A549 (cell line): ENCODE data around the gene MACF1. TPM values are rescaled to one million over a fixed set of nuclear protein-coding genes. Genes with fewer than 3 reads are reported as not detected.

Source experiments
- ATAC-seq, 2 experiments: fragments of 200-7000 bp in 1 of 2; fragments of >200 bp in 1 of 2; cut with Nextera tagmentation in 1 of 2; cut with Tn5 transposase in 1 of 2; 3 replicates each; pipeline versions ENCODE4 v1.8.0 to v1.9.1; 2018 to 2020; ENCODE audit warnings: mild to moderate bottlenecking in 1 of 2, moderate library complexity in 1 of 2
- CTCF ChIA-PET: fragments of 300-600 bp; sonication (Branson Sonifier 250); formaldehyde crosslinking; extraction: SDS; loops from one replicate; lab custom pipeline; 2021; ENCODE audit warnings: antibody characterized with exemption, inconsistent platforms; lab: Yijun Ruan, JAX
- POLR2A ChIA-PET: fragments of 350-600 bp; formaldehyde crosslinking; extraction: SDS; loops from one replicate; lab custom pipeline; 2021; ENCODE audit warnings: antibody characterized with exemption, inconsistent platforms; lab: Yijun Ruan, JAX
- DNase-seq, 2 experiments: peaks; one replicate each; pipeline versions ENCODE4 v3.0.0 to v3.0.0-alpha.2; 2011 to 2016; ENCODE audit warnings: low read depth in 1 of 2, low spot score in 1 of 2
- FAIRE-seq: peaks from 2 replicates; lab custom pipeline; 2011; peaks lifted over from hg19 to GRCh38; lab: Jason Lieb, UNC
- H3K27ac ChIP-seq, 2 experiments: fragments of >200 bp; sonication (Bioruptor Twin); formaldehyde crosslinking; 3 replicates each; pipeline ENCODE4 v1.5.1; 2016 to 2017
- H3K4me1 ChIP-seq: fragments of >200 bp; sonication (Bioruptor Twin); formaldehyde crosslinking; 3 replicates; pipeline ENCODE4 v1.6.1; 2016
- H3K4me2 ChIP-seq: fragments of >200 bp; sonication (Bioruptor Twin); formaldehyde crosslinking; 3 replicates; pipeline ENCODE4 v1.6.1; 2016
- H3K4me3 ChIP-seq: fragments of >200 bp; sonication (Bioruptor Twin); formaldehyde crosslinking; 3 replicates; pipeline ENCODE4 v1.5.1; 2016
- H3K9me3 ChIP-seq: fragments of >200 bp; sonication (Bioruptor Twin); formaldehyde crosslinking; 3 replicates; pipeline ENCODE4 v1.6.1; 2016
- ATOH8 ChIP-seq: fragments of 250-450 bp; sonication (Bioruptor Pico); IDR thresholded peaks from 2 replicates; pipeline ENCODE4 v1.5.0; 2020; ENCODE audit warnings: low read depth, mild to moderate bottlenecking, moderate library complexity
- BCL3 ChIP-seq: fragments of >200 bp; sonication (Bioruptor Twin); formaldehyde crosslinking; IDR thresholded peaks from 3 replicates; pipeline ENCODE4 v1.6.1; 2016
- CBX2 ChIP-seq: fragments of 200-600 bp; sonication (generic); IDR thresholded peaks from 2 replicates; pipeline ENCODE4 v1.6.1; 2016; ENCODE audit warnings: low read depth, mild to moderate bottlenecking, borderline replicate concordance
- CBX8 ChIP-seq: fragments of 200-600 bp; sonication (generic); IDR thresholded peaks from 2 replicates; pipeline ENCODE4 v1.6.1; 2016
- CHD4 ChIP-seq: fragments of 200-600 bp; sonication (generic); IDR thresholded peaks from 2 replicates; pipeline ENCODE4 v1.6.1; 2016; ENCODE audit warnings: antibody characterized with exemption, mild to moderate bottlenecking, borderline replicate concordance
- CTCF ChIP-seq: fragments of >200 bp; sonication (Bioruptor Twin); formaldehyde crosslinking; IDR thresholded peaks from 3 replicates; pipeline ENCODE4 v1.5.1; 2016
- E2F6 ChIP-seq: IDR thresholded peaks from 2 replicates; pipeline ENCODE4 v1.6.1; 2012; ENCODE audit warnings: low read depth, borderline replicate concordance
- ELK1 ChIP-seq: fragments of 150-350 bp; IDR thresholded peaks from 2 replicates; pipeline ENCODE4 v1.6.1; 2014; ENCODE audit warnings: low read depth, mild to moderate bottlenecking, low read length
- GATA3 ChIP-seq: IDR thresholded peaks from 2 replicates; pipeline ENCODE4 v1.6.1; 2012; ENCODE audit warnings: borderline replicate concordance
- HDAC2 ChIP-seq: fragments of 200-600 bp; sonication (generic); IDR thresholded peaks from 2 replicates; pipeline ENCODE4 v1.6.1; 2016
- HEYL ChIP-seq: fragments of 250-450 bp; sonication (Bioruptor Pico); IDR thresholded peaks from 2 replicates; pipeline ENCODE4 v1.8.0; 2021; ENCODE audit warnings: mild to moderate bottlenecking, moderate library complexity
- HOXB13 ChIP-seq: fragments of 250-450 bp; sonication (Bioruptor Pico); IDR thresholded peaks from 2 replicates; pipeline ENCODE4 v1.5.0; 2020; ENCODE audit warnings: low read depth, mild to moderate bottlenecking, moderate library complexity
- JUN ChIP-seq, 2 experiments: fragments of >200 bp; sonication (Bioruptor Twin); formaldehyde crosslinking; IDR thresholded peaks; 2 replicates in 1 of 2; 3 replicates in 1 of 2; pipeline ENCODE4 v1.6.1; 2016 to 2017
- KDM5A ChIP-seq: fragments of 200-600 bp; sonication (generic); IDR thresholded peaks from 2 replicates; pipeline ENCODE4 v1.6.1; 2016; ENCODE audit warnings: antibody characterized with exemption, mild to moderate bottlenecking
- MAX ChIP-seq: IDR thresholded peaks from 2 replicates; pipeline ENCODE4 v1.6.1; 2012
- MYC ChIP-seq: IDR thresholded peaks from 2 replicates; pipeline ENCODE4 v1.6.1; 2012; ENCODE audit warnings: mild to moderate bottlenecking, inconsistent platforms, low read length, improper control_type of control experiment, borderline replicate concordance
- NFE2L2 ChIP-seq: fragments of 150-350 bp; conservative IDR thresholded peaks from 2 replicates; pipeline ENCODE4 v1.6.1; 2014; ENCODE audit warnings: low read length
- NPAS2 ChIP-seq: fragments of 250-450 bp; sonication (Bioruptor Pico); IDR thresholded peaks from 2 replicates; pipeline ENCODE4 v1.8.0; 2022; ENCODE audit warnings: mild to moderate bottlenecking, moderate library complexity, borderline replicate concordance
- NR3C1 ChIP-seq: fragments of >200 bp; sonication (Bioruptor Twin); formaldehyde crosslinking; IDR thresholded peaks from 3 replicates; pipeline ENCODE4 v1.6.1; 2017
- POLR2A ChIP-seq: IDR thresholded peaks from 2 replicates; pipeline ENCODE4 v1.6.1; 2012; ENCODE audit warnings: mild to moderate bottlenecking, low read length
- RAD21 ChIP-seq, 2 experiments: fragments of >200 bp in 1 of 2; sonication (Bioruptor Twin) in 1 of 2; formaldehyde crosslinking in 1 of 2; IDR thresholded peaks in 1 of 2; conservative IDR thresholded peaks in 1 of 2; 2 replicates in 1 of 2; 3 replicates in 1 of 2; pipeline ENCODE4 v1.6.1; 2012 to 2018; ENCODE audit warnings: inconsistent platforms in 1 of 2
- RARB ChIP-seq: fragments of 250-450 bp; sonication (Bioruptor Pico); IDR thresholded peaks from 2 replicates; pipeline ENCODE4 v1.8.0; 2021; ENCODE audit warnings: mild to moderate bottlenecking, moderate library complexity
- RFX5 ChIP-seq: fragments of 450-650 bp; IDR thresholded peaks from 2 replicates; pipeline ENCODE4 v1.7.1; 2014; ENCODE audit warnings: antibody characterized with exemption, mild to moderate bottlenecking, moderate library complexity
- RNF2 ChIP-seq: fragments of 200-600 bp; sonication (generic); IDR thresholded peaks from 2 replicates; pipeline ENCODE4 v1.6.1; 2016; ENCODE audit warnings: low read depth, mild to moderate bottlenecking, antibody characterized with exemption, moderate library complexity, borderline replicate concordance
- SMC3 ChIP-seq: fragments of >200 bp; sonication (Bioruptor Twin); formaldehyde crosslinking; IDR thresholded peaks from 3 replicates; pipeline ENCODE4 v1.6.1; 2018; ENCODE audit warnings: inconsistent platforms
- USF2 ChIP-seq: fragments of 450-650 bp; IDR thresholded peaks from 2 replicates; pipeline ENCODE4 v1.6.1; 2014; ENCODE audit warnings: antibody characterized with exemption
- ZNF302 ChIP-seq: fragments of 250-450 bp; sonication (Bioruptor Pico); IDR thresholded peaks from 2 replicates; pipeline ENCODE4 v1.9.0; 2021; ENCODE audit warnings: inconsistent platforms, mild to moderate bottlenecking, moderate library complexity
- ZSCAN20 ChIP-seq: fragments of 250-450 bp; sonication (Bioruptor Pico); IDR thresholded peaks from 2 replicates; pipeline ENCODE4 v1.8.0; 2022; ENCODE audit warnings: mild to moderate bottlenecking, moderate library complexity
- WGBS: methylation state at CpG from one replicate; pipeline ENCODE4 v1.1.6; 2017; ENCODE audit errors: missing lambda C conversion rate; 5-methylcytosine and 5-hydroxymethylcytosine counted together
- polyA minus RNA-seq: library from RNA; depleted of rRNA, polyadenylated mRNA; stranded (reverse); fragments of >200 nt; gene quantifications from 2 replicates; pipeline ENCODE4 v1.2.3, GENCODE V29; 2011; rRNA and poly(A)+ RNA removed
- polyA plus RNA-seq, 4 experiments: library from polyadenylated mRNA; depleted of rRNA in 3 of 4; stranded (reverse); fragments of >200 nt; fragmentation: RNase III in 1 of 4; extraction: RNeasy Plus Mini Kit Qiagen cat#74134 plus additional on column Dnase treatment in 1 of 4; gene quantifications; 2 replicates in 3 of 4; 3 replicates in 1 of 4; pipeline ENCODE4 v1.2.3, GENCODE V29; 2011 to 2017

MACF1 gene
- polyA plus RNA-seq (2011; rRNA removed) (64.2 and 75.7 TPM in 2 replicates), polyA plus RNA-seq (2017; fragmentation: RNase III; extraction: RNeasy Plus Mini Kit Qiagen cat#74134 plus additional on column Dnase treatment) (41.9 to 46.0 TPM (median 45.7 TPM) in 3 replicates), polyA minus RNA-seq (170 and 172 TPM in 2 replicates)
- 7.9 and 9.6 TPM in 2 replicates for polyA plus RNA-seq (2012; cell fraction: cytosol; rRNA removed)
- 56.1 and 99.6 TPM in 2 replicates for polyA plus RNA-seq (2012; cell fraction: nucleus; rRNA removed)

GRCh38 chr1:39204441-39205081, at the start of gene MACF1:
MACF1 (plus strand) TSS chr1:39204695; CDS start chr1:39205023, 328 bp downstream.
- peak; percentile 91 to 95 for ATAC-seq
- Histone ChIP-seq H3K27ac (peak within 1 kb of the TSS; percentile 77 to 88), H3K4me2 (peak within 1 kb of the TSS; percentile 91), H3K4me1 (peaks cover 46% of the 10 kb centered on the region), H3K4me3 (peak within 1 kb of the TSS; percentile 35)
- 3% methylated on average over 9 of the region's 9 CpGs for WGBS
- peak in 1 of 2 experiments; percentile 25; a peak in 1 of 5 replicates for TF ChIP-seq JUN (IDR thresholded peaks at IDR 0.05)
- no peak for TF ChIP-seq HEYL
- no peak for TF ChIP-seq BCL3
- TF ChIP-seq MYC = no peak
- TF ChIP-seq ZNF302 (CRISPR knock-in tag) = no peak
- TF ChIP-seq ZSCAN20 (CRISPR knock-in tag) = no peak
- 0 out of 3 replicates have a peak, but pooled peaks have one; percentile 18 for TF ChIP-seq SMC3
- no peak for TF ChIP-seq ATOH8 (CRISPR knock-in tag)
- TF ChIP-seq RNF2 = no peak
- TF ChIP-seq E2F6 = no peak
- no peak for TF ChIP-seq MAX
- 0 out of 3 replicates have a peak, but pooled peaks have one; percentile 7 for TF ChIP-seq CTCF
- no peak for TF ChIP-seq NFE2L2
- no peak for TF ChIP-seq GATA3
- TF ChIP-seq RAD21 (conservative IDR thresholded peaks at IDR 0.05 in 1 of 2, IDR thresholded peaks at IDR 0.05 in 1 of 2) = peak in 1 of 2 experiments; percentile 6; a peak in 2 of 5 replicates
- no peak for TF ChIP-seq CBX8
- TF ChIP-seq POLR2A = no peak
- TF ChIP-seq RFX5 = no peak
- no peak for TF ChIP-seq KDM5A
- TF ChIP-seq HOXB13 (CRISPR knock-in tag) = no peak
- TF ChIP-seq, all 56 proteins: peak for 4
- ChIA-PET CTCF (interaction anchor here (1.1 to 3.1 kb wide), 14 partner anchors 12 to 106 kb away, joined by 3 to 26 read pairs (median 5); no protein-coding TSS in a partner anchor), POLR2A (no interaction called here)
- peak; percentile 50 to 82 for DNase-seq
- no peak for FAIRE-seq
- H3K9me3 ChIP-seq = no peaks in the 10 kb centered on the region

GRCh38 chr1:39157304-39157703, 47.2 kb upstream of the MACF1 start:
- Histone ChIP-seq H3K4me1 (peaks cover 62% of the 10 kb centered on the region), H3K27ac (peak overlapping the region in 1 of 2 experiments; percentile 71; a peak in 3 of 6 replicates), H3K4me3 (no peak overlapping the region), H3K9me3 (no peaks in the 10 kb centered on the region), H3K4me2 (peak overlapping the region; percentile 98)
- ChIA-PET POLR2A (no interaction called here), CTCF (interaction anchor here (1.1 to 3.2 kb wide), 8 partner anchors 16 to 101 kb away, joined by 3 to 16 read pairs (median 4); no protein-coding TSS in a partner anchor)
- no peak for DNase-seq
- FAIRE-seq = no peak
- ATAC-seq = no peak
- no peak for TF ChIP-seq CBX2
- TF ChIP-seq NR3C1 = no peak
- TF ChIP-seq ZSCAN20 (CRISPR knock-in tag) = no peak
- TF ChIP-seq NPAS2 = no peak
- TF ChIP-seq RAD21 (conservative IDR thresholded peaks at IDR 0.05 in 1 of 2, IDR thresholded peaks at IDR 0.05 in 1 of 2) = no peak
- TF ChIP-seq USF2 = no peak
- no peak for TF ChIP-seq CBX8
- no peak for TF ChIP-seq HDAC2
- TF ChIP-seq RARB (CRISPR knock-in tag) = no peak
- TF ChIP-seq CHD4 = no peak
- no peak for TF ChIP-seq KDM5A
- no peak for TF ChIP-seq POLR2A
- TF ChIP-seq E2F6 = no peak
- no peak for TF ChIP-seq ELK1
